ENCODE measurements around the gene SMAGP.

The SMAGP gene

DNA sequence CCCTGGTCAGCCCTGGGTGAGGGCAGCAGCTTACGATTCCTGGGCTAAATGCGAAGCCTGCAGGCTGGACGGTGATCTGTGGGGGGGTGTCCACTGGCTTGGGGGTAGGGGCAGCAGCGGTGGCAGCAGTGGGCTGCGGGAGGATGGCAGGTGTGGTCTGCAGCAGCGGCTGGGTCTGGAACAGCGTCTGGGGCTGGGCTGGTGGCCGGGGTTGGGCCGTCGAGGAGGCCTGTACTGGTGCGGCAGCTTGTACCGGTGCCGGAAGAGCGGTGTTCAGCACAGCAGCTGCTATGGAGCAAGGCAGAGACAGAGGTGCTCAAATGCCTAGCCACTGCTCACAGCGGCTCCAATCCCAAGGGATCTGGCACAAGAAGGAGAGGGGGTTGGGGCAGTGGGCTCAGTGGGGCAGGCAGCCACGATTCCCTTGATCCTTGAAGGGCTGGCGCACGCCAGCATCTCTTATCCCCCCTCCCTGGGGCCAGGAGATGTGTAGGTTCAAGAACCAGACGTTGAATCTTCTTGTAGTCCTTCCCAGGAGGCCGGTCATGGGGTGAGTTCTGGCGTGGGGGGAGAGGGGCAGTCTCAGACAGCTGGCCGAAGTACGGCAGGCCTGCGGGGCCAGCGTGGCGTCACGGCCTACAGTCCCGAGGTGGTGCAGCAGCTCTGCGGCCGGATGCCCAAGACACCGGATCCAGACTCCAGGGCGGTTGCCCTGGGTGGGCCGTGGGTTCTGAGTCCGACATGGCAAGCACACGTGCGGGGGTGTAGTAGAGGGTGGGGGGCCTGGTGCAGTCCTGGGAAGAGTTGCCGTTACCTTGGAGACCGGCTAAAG, 72.3 kb downstream of the SMAGP start:
- no peaks in the 10 kb centered on the region for H3K36me3 ChIP-seq (ENCODE audit: control insufficient read depth in 1 of 2, insufficient read depth in 2 of 2, low read length in 2 of 2)
- H3K4me3 ChIP-seq (ENCODE audit: low read depth in 1 of 2, low read length in 2 of 2), result no peak overlapping the region
- H3K9me3 ChIP-seq (ENCODE audit: control insufficient read depth in 1 of 2, low read length in 2 of 2), result no peaks in the 10 kb centered on the region
- no peak overlapping the region for H3K9ac ChIP-seq (ENCODE audit: low read depth in 1 of 2, low read length in 2 of 2)
- H3K27ac ChIP-seq (ENCODE audit: low read depth, low read length), result no peak overlapping the region
- no peaks in the 10 kb centered on the region for H3K4me1 ChIP-seq (ENCODE audit: control insufficient read depth in 1 of 2, insufficient read depth in 2 of 2, low read length in 2 of 2)
- H3K27me3 ChIP-seq (ENCODE audit: control insufficient read depth in 1 of 2, insufficient read depth in 2 of 2, low read length in 2 of 2), result no peaks in the 10 kb centered on the region

DNA sequence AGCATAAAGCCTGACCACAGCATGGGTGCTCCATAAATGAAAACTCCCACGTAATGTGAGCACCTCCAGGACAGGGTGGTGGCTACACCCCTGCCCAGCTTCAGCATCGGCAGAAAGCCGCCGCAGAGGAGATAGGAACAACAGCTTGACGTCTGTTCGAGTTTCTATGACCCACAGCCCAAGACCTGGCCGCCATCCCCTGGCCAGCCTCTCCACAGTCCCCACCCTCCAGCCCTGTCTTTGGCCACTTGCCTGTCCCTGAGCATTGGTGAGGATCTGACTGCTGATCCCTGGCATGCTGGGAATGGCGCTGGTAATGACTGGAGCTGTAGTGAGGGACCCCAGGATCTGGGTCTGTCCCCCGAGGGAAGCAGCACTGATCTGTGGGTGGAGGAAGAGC, 73.7 kb downstream of the SMAGP start:
- Histone ChIP-seq H3K9ac (ENCODE audit: low read depth in 1 of 2, low read length in 2 of 2) (no peak overlapping the region), H3K27me3 (ENCODE audit: control insufficient read depth in 1 of 2, insufficient read depth in 2 of 2, low read length in 2 of 2) (no peaks in the 10 kb centered on the region), H3K9me3 (ENCODE audit: control insufficient read depth in 1 of 2, low read length in 2 of 2) (no peaks in the 10 kb centered on the region), H3K27ac (ENCODE audit: low read depth, low read length) (no peak overlapping the region), H3K36me3 (ENCODE audit: control insufficient read depth in 1 of 2, insufficient read depth in 2 of 2, low read length in 2 of 2) (no peaks in the 10 kb centered on the region), H3K4me1 (ENCODE audit: control insufficient read depth in 1 of 2, insufficient read depth in 2 of 2, low read length in 2 of 2) (no peaks in the 10 kb centered on the region), H3K4me3 (ENCODE audit: low read depth in 1 of 2, low read length in 2 of 2) (no peak overlapping the region)

DNA sequence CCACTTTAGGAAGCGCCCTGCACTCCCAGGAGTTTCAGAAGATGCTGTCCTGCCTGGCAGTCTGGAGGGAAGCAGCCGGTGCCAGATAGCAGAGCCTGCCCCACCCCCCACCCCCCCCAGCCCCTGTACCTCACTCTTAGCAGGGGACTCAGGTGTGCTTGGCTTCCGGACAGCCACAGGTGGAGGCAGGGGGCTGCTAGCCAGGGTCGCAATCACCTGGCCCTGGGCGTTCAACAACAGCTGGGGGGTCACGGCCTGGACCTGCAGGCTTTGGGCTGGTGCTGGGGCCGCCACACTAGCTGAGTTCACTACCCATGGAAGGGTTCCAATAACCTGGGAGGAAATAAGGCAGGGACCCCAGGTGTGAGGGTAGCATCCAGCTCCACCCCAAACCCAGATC, 74.4 kb downstream of the SMAGP start:
- Histone ChIP-seq H3K9ac (ENCODE audit: low read depth in 1 of 2, low read length in 2 of 2) (no peak overlapping the region), H3K36me3 (ENCODE audit: control insufficient read depth in 1 of 2, insufficient read depth in 2 of 2, low read length in 2 of 2) (no peaks in the 10 kb centered on the region), H3K4me1 (ENCODE audit: control insufficient read depth in 1 of 2, insufficient read depth in 2 of 2, low read length in 2 of 2) (no peaks in the 10 kb centered on the region), H3K27ac (ENCODE audit: low read depth, low read length) (no peak overlapping the region), H3K27me3 (ENCODE audit: control insufficient read depth in 1 of 2, insufficient read depth in 2 of 2, low read length in 2 of 2) (no peaks in the 10 kb centered on the region), H3K4me3 (ENCODE audit: low read depth in 1 of 2, low read length in 2 of 2) (no peak overlapping the region), H3K9me3 (ENCODE audit: control insufficient read depth in 1 of 2, low read length in 2 of 2) (no peaks in the 10 kb centered on the region)

Measured in duodenal mucosa (tissue), 2 donors.